ENCODE data around the gene CPD.

- TF ChIP-seq EZH2 (IDR thresholded peaks at IDR 0.05; ENCODE audit: insufficient read depth, poor library complexity, severe bottlenecking) (no peak), EZH2phosphoT487 (IDR thresholded peaks at IDR 0.05; ENCODE audit: insufficient read depth, low read depth) (no peak)
Measured at GRCh38 chr17:30336369-30337171, 42.2 kb upstream of the CPD start.
